ENCODE results near the gene TRPM7. TPM values are rescaled to one million over a fixed set of nuclear protein-coding genes. Genes with fewer than 3 reads are reported as not detected.
"Not testable (repeated sequence)": the region's sequence is repeated elsewhere in the genome, so short reads cannot be mapped to it uniquely, and the experiment has no call there.

The TRPM7 gene
- total RNA-seq, 1 donor from 2014 or later: 44.3 TPM

- no peaks in the 10 kb centered on the region for H3K4me1 ChIP-seq
- H3K4me3 ChIP-seq: no peak overlapping the region
- no peak overlapping the region for H3K27ac ChIP-seq
- H3K27me3 ChIP-seq: no peaks in the 10 kb centered on the region
- no peak for TF ChIP-seq CTCF (IDR thresholded peaks at IDR 0.05)
- DNase-seq (no peak), ATAC-seq (no peak)
- H3K9me3 ChIP-seq: no peaks in the 10 kb centered on the region
- peaks cover 98% of the 10 kb centered on the region for H3K36me3 ChIP-seq
- intact Hi-C loops (cut with DNase I): no loop called here
These were observed 96.3 kb downstream of the TRPM7 start for GRCh38 chr15:50590288-50590687.

DNA sequence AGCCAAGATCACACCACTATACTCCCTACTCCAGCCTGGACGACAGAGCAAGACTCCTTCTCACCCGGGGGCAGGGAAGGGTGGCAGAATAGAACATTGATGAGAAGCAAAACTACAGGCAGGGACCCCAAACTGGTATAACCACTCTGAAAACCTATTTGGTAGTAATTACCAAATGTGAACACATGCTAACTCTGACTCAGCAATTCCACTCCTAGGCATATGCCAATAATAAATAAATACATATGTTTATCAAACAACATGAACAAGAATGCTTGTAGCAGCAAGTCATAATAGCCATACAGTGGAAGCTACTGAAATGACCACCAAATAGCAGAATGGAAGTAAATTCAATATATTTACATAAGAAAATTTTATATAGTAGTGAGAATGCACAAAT, 109.1 kb downstream of the TRPM7 start:
- Histone ChIP-seq H3K27me3 (no peaks in the 10 kb centered on the region), H3K27ac (no peak overlapping the region), H3K36me3 (peaks cover 96% of the 10 kb centered on the region), H3K9me3 (no peaks in the 10 kb centered on the region), H3K4me1 (no peaks in the 10 kb centered on the region), H3K4me3 (no peak overlapping the region)
- intact Hi-C loops (cut with DNase I): no loop called here
- ATAC-seq (no peak), DNase-seq (no peak)
- no peak for TF ChIP-seq CTCF (IDR thresholded peaks at IDR 0.05)

GRCh38 chr15:50576166-50576565, 110.4 kb downstream of the TRPM7 start:
- DNase-seq (no peak), ATAC-seq (no peak)
- Histone ChIP-seq H3K4me1 (no peaks in the 10 kb centered on the region), H3K36me3 (peaks cover 94% of the 10 kb centered on the region), H3K4me3 (no peak overlapping the region), H3K27ac (no peak overlapping the region), H3K27me3 (no peaks in the 10 kb centered on the region), H3K9me3 (no peaks in the 10 kb centered on the region)
- no peak for TF ChIP-seq CTCF (IDR thresholded peaks at IDR 0.05)
- intact Hi-C loops (cut with DNase I): no loop called here

- ATAC-seq: peak; percentile 60
- H3K27ac ChIP-seq; H3K4me1 ChIP-seq; H3K27me3 ChIP-seq; H3K9me3 ChIP-seq; intact Hi-C loops (cut with DNase I); H3K4me3 ChIP-seq: not testable (repeated sequence)
- H3K36me3 ChIP-seq: peaks cover 95% of the 10 kb centered on the region
- DNase-seq: peak; percentile 67
These were observed 112.8 kb downstream of the TRPM7 start for GRCh38 chr15:50573842-50574241.

DNA sequence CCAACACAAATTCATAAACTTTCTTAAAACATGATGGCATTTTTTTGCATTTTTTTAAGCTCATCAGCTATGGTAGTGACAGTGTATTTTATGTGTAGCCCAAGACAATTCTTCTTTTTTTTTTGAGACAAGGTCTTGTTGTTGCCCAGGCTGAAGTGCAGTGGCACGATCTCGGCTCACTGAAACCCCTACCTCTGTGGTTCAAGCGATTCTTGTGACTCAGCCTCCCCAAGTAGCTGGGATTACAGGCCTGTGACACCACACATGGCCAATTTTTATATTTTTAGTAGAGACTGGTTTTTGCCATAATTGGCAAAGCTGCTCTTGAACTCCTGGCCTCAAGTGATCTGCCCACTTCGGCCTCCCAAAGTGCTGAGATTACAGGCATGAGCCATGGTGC, 122.8 kb downstream of the TRPM7 start:
- H3K4me3 ChIP-seq: no peak overlapping the region
- no peak for ATAC-seq
- no peaks in the 10 kb centered on the region for H3K27me3 ChIP-seq
- TF ChIP-seq CTCF (IDR thresholded peaks at IDR 0.05): no peak
- peaks cover 84% of the 10 kb centered on the region for H3K36me3 ChIP-seq
- H3K27ac ChIP-seq: no peak overlapping the region
- intact Hi-C loops (cut with DNase I): no loop called here
- DNase-seq: no peak
- H3K4me1 ChIP-seq: no peaks in the 10 kb centered on the region
- no peaks in the 10 kb centered on the region for H3K9me3 ChIP-seq

- Histone ChIP-seq H3K27ac (no peak overlapping the region), H3K27me3 (no peaks in the 10 kb centered on the region), H3K36me3 (peaks cover 81% of the 10 kb centered on the region), H3K4me3 (no peak overlapping the region), H3K9me3 (no peaks in the 10 kb centered on the region), H3K4me1 (no peaks in the 10 kb centered on the region)
- no peak for TF ChIP-seq CTCF (IDR thresholded peaks at IDR 0.05)
- DNase-seq: no peak
- intact Hi-C loops (cut with DNase I): no loop called here
- ATAC-seq: no peak
These were observed 123.6 kb downstream of the TRPM7 start for GRCh38 chr15:50562735-50563640.
